Umbilical cord (tissue), 2 donors: ENCODE measurements around the gene CARD11. TPM values are rescaled to one million over a fixed set of nuclear protein-coding genes. Genes with fewer than 3 reads are reported as not detected.
"Not testable (repeated sequence)": the region's sequence is repeated elsewhere in the genome, so short reads cannot be mapped to it uniquely, and the experiment has no call there.

Experiments used
- DNase-seq: peaks from one replicate; pipeline ENCODE4 v3.0.0-alpha.2; 2015; ENCODE audit warnings: low spot score
- total RNA-seq: library from RNA; depleted of rRNA; stranded (reverse); fragments of >200 nt; gene quantifications from one replicate; pipeline ENCODE4 v1.2.3, GENCODE V29; 2014; ENCODE audit warnings: low replicate concordance; ENCODE audit not compliant: insufficient read depth

Gene CARD11
- total RNA-seq, 1 donor from 2014 or later = 3.9 TPM

DNA sequence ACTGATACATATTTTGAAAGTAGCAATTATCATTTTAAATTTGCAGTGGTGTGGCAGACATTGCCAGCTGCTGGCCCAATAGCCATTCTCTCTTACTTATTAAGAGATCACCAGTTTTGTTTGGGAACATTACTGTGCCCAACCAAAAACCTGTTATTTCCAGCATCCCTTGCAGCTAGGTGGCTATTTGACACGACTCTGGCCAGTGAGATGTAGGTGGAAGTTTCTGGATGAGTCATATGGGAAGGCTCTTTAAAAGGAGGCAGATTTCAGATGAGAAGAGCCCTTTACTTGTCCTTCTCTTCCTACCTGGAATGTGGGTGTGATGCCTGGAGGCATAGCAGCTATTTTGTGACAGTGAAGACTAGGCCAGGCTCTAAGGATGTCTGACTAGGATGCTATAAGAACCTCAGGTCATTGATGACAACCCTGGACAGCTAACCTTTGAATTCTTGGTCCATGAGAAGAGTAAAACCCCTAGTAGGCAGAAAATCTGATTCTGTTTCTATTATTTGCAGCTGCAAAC is 77.9 kb downstream of the CARD11 start:
- DNase-seq = no peak

GRCh38 chr7:2965301-2965700 is 78.4 kb downstream of the CARD11 start:
- no peak for DNase-seq

DNA sequence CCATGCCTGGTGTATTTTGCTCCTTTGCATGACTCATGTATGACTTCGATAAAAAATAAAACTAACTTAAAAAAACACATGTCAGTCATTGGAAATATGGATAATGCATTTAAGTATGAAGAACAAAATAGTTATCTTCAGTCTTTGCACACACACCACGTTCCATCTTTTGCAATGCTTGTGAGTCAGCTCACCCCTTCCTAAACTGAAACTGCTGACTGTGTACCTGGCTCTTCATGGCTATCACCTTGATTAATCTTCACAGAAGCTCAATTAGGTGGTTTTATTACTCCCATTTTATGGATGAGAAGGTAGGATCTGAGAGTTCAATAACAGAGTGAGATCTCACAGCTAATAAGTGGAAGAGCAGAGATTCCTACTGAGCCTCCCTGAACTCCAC is 79.5 kb downstream of the CARD11 start:
- DNase-seq = no peak

GRCh38 chr7:2962865-2963264 is 80.8 kb downstream of the CARD11 start:
- DNase-seq = no peak

DNA sequence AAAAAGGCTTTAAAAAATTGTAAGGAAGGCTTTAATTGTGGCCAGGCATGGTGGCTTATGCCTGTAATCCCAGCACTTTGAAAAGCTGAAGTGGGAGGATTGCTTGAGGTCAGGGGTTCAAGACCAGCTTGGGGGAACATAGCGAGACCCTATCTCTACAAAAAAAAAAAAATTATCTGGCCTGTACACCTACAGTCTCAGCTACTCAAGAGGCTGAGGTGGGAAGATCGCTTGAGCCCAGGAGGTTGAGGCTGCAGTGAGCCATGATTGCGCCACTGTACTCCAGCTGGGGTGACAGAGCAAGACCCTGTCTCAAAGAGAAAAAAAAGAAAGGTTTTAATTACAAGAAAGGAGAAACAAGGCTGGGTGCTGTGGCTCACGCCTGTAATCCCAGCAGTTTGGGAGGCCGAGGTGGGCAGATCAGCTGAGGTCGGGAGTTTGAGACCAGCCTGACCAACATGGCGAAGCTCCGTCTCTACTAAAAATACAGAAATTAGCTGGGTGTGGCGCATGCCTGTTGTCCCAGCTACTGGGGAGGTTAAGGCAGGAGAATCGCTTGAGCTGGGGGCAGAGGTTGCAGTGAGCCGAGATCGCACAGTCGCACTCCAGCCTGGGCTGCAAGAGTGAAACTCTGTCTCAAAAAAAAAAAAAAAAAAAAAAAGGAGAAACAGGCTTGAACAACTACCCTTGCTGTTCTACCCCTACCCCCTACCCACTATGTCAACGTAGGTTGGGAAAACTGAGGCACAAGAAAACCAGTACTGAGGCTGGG is 83.7 kb downstream of the CARD11 start:
- DNase-seq = no peak

DNA sequence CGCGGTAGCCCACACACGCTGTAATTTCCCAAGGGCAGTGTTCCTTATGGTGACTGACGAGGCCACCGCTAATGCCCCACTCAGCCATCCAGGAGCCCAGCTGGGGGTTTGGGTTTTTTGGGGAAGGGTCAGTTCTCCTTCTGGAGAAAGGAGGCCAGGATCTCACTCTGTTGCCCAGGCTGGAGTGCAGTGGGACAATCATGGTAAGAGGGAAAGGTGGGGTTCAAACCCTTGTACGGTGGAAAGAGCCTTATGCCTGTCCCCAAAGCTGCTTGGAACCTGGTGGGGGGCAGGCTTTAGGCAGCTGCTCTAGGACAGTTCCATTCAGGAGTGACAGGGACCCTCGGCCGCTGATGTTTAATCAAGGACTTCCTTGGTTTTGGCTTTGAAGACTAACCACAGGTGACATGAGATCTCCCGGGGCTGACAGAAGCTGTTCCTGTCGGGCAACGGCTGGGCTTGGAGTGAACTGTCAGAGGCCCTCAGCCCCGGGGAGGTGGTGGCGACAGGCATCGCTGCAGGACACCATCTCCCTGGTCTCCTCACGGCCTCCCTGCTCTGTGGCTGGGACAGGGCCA is 84.5 kb downstream of the CARD11 start:
- no peak for DNase-seq

- no peak for DNase-seq
Observed at GRCh38 chr7:2958416-2959102, 85.1 kb downstream of the CARD11 start.

DNA sequence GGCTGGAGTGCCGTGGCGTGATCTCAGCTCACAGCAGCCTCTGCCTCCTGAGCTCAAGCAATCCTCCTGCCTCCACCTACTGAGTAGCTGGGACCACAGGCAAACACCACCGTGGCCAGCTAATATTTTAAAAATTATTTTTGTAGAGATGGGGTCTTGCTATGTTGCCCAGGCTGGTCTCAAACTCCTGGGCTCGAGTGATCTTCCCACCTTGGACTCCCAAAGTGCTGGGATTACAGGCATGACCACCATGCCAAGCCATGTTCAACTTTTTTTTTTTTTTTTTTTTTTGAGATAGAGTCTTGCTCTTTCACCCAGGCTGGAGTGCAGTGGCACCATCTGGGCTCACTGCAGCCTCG is 86.3 kb downstream of the CARD11 start:
- DNase-seq = not testable (repeated sequence)

DNA sequence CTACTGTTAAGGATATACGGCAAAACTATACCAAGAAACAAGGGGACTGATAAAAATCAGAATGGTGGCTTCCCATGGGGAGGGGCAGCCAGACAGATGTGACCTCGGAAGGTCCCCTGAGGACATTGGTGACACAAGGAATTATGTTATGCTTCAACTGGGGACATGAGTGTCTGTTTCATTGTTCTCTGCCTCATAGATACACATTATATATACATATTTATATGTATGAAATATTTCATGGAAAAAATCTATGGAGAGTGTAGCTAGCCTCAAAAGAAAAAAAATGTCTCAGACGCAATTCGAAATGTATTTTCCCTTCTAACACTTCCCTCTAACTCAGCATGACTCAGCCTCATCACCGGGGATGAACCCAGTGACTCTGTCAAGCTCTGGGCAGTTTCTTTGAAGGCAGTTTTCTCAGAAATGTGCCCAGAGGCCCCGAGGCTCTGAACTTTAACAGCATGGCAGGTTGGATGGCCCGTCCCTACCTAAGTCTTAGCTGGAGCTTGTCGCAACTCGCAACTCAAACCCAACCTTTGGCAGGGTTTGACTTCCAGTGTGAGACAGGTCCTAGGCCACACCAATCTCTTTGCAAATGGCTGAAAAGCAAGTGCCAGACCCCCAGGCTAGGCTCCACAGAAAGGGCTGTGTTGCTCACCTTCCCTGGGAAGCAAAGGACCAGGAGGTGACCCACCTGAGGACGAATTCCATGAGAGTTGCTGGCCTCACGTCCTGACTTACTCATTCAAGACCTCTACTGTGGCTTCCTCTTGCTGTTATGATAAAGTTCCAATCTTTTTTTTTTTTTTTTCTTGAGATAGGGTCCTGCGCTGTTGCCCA is 86.9 kb downstream of the CARD11 start:
- DNase-seq = peak; percentile 72

DNA sequence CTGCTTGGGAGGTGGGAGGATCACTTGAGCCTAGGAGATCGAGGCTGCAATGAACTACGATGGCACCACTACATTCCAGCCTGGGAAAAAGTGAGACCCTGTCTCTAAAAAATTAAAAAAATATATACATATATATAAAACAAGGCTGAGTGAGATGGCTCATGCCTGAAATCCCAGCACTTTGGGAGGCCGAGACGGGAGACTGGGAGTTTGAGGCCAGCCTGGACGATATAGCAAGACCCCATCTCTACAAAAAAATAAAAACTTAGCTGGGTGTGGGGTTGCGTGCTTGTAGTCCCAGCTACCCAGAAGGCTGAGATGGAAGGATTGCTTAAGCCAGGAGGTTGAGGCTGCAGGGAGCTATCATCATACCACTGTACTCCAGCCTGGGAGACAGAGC is 87.6 kb downstream of the CARD11 start:
- DNase-seq = no peak

DNA sequence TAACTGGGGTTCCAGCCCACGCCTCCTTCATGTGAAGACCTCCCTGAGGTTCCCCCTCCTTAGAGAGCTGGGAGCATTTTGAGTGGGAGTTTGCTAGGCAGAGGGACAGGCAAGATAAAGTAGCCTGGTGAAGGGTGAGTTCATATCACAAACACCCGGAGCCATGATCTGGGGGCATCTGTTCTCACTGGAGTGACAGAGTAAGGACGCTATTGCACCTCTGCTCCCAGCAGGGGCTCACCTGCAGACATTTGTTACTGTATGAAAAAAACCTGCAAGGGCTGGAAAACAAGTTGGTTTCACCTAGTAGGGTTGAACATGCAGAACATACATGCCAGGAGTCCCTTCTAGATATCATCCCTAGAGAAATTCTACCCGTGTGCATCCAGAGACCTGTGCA is 88.4 kb downstream of the CARD11 start:
- DNase-seq = no peak

DNA sequence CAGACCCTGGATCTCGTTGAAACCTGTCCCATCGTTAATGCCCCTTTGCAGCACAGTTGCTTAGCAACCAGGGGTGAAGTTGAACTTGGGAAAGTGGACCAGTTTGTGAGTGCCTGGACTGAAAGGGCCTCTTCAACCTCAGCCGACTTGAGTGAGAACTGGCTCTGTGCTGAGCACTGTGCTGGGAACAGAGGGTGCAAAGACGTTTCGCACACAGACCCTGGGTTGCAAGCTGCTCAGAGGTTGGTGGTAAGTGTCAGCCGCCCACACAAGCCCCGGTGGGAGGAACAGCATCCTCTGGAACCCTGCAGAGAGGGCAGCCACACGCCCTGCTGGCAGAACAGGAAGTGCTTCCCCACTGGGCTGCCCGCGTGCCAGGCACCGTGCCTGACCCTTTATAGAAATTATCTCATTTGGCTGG is 89.2 kb downstream of the CARD11 start:
- DNase-seq = no peak

- no peak for DNase-seq
Observed at GRCh38 chr7:2953588-2954407, 89.9 kb downstream of the CARD11 start.

DNA sequence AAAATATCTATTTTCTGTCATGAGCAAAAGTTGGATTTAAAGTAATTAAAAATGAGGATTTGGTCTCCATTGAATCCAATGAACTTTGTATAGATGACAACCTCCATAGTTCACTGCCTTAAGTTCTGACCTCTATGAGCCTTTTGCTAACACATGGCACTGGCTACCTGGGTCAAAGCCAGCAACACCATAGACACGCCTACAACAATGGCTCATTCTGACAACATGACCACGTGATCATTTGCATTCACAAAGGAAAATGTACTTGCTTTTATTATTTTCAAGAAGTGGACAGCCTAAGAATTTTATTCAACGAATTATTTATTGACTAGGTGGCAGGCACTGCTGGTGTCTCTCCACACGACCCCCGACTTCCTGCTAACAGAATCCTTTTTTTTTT is 90.6 kb downstream of the CARD11 start:
- DNase-seq = no peak

DNA sequence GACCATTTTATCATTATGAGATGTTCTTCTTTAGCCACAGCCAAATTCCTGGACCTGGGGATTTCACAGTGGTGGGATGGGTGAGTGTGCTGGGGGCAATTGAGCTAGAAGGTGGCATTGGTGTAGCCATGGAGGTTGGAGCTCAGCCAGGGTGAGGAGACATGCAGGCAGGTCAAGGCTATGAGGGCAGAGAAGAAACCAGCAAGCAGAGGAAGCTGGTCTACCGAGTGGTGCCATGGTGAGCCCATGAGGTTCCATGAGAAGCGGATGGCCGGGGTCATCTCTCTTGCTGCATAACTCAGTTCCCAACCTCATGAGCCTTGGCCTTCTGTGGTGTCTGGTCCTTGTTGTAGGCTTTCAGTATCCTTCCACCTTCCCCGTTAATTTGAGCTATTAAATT is 91.4 kb downstream of the CARD11 start:
- DNase-seq = no peak

DNA sequence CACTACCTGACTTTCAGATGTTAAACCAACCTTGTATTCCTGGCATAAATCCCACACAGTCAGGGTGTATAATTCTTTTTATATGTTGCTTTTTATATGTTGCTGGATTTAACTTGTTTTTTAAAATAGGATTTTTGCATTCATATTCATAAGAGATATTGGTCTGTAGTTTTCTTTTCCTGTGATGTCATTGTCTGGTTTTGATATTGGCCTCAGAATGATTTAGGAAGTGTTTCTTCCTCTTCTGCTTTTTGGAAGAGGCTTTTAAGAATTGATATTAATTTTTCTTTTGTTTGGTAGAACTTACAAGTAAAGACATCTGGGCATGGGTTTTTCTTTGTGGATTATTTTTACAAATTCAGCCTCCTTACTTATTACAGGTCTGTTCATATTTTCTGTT is 93.1 kb downstream of the CARD11 start:
- DNase-seq = no peak

DNA sequence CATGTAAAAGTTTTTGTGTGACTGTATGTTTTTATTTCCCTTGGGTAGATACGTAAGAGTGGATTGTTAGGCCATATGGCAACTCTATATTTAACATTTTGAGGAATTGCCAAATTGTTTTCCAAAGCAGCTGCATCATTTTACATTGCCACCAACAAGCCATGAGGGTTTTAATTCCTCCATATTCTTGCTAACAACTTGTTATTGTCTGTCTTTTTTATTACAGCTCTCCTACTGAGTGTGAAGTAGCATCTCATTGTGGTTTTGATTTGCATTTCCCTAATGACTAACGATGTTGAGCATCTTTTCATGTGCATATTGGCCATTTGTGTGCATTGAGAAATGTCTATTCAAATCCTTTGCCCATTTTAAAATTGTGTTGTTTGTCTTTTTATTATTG is 94.9 kb downstream of the CARD11 start:
- DNase-seq = no peak

DNA sequence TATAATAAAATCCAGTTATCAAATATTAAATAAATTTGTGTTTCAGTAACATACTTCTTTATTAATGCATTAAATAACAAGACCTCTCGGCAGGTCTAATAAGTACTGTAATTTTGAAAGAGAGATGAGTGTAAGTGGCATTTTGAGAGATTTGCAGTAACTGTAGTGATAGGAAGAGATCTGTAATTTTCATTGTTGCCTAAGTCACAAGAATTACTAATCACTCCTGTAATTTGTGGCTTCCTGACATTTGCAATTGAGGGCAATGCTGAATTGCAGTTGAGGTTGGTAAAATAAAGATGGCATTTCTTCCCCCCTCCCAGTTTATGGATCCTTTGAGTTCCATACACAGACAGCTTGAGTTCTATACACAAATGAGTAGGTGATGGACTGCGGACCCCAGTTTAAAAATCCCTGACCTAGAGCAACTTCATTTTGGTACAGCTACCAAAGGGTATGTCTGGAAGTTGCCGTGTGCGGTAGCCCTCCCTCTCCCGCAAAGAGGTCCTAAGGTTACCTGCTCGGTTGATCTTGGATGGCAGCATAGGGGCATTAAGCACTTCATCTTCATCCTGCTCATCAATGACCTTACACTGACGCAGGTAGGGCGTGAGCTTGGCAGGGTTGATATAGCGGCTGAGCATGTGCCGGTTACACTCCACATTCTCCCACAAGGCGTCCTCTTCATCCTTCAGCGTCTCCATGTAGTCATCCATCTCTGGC is 96.4 kb downstream of the CARD11 start:
- no peak for DNase-seq

DNA sequence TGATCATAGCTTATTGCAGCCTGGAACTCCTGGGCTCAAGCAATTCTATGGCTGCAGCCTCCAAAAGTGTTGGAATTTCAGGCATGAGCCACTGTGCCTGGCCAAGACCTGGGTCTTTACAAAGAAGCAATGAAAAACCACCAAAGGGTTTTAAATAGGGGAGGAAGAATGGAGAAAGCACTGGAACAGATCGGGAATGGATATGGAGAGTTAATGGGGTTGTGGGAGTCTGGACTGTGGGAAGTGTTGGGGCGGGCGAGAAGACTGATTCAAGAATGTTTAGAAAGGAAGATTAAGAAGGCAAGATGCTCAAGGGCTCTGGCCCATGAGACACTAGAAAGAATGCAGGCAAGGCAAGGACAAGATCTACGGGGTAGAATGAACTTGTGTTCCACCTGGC is 98.5 kb downstream of the CARD11 start:
- no peak for DNase-seq

DNA sequence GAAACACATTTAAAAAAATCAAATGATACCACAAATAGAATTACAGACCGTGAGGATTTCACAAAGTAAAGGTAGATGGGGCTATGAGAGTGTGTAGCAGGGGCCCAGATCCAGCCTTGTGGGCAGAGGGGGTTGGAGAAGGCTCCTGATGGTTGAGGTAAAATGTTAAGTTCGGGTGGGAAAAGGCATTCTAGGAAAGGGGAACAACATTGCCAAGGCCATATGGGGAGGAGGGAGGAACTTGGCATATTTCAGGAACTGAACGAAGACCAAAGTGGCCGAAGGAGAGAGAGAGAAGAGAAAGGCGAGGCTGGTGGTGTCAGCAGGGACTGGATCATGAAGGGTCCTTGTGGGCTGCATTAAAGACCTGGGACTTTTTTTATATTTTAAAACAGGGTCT is 98.9 kb downstream of the CARD11 start:
- no peak for DNase-seq
